Endothelial cell of umbilical vein (primary cell): ENCODE results near the gene RARS1. TPM values are rescaled to one million over a fixed set of nuclear protein-coding genes. Genes with fewer than 3 reads are reported as not detected.

Experiments
- BruUV-seq: library from RNA; stranded (reverse); fragments of 400-500 nt; replicated peaks from 2 replicates; lab custom pipeline; 2021; lab: Mats Ljungman, UMichigan
- CTCF ChIA-PET: fragments of 300-600, 350-600 bp; sonication (Branson Sonifier 250); formaldehyde crosslinking; loops from one replicate; lab custom pipeline; 2021; ENCODE audit warnings: antibody characterized with exemption, inconsistent platforms; lab: Charles Lee
- POLR2A ChIA-PET: fragments of 300-600, 350-600 bp; sonication (Branson Sonifier 250); formaldehyde crosslinking; loops from one replicate; lab custom pipeline; 2021; ENCODE audit warnings: antibody characterized with exemption, inconsistent platforms; lab: Charles Lee
- DNase-seq: peaks from one replicate; pipeline ENCODE4 v3.0.0-alpha.2; 2011; ENCODE audit warnings: low read depth, low spot score
- FAIRE-seq: peaks from 2 replicates; lab custom pipeline; 2011; peaks lifted over from hg19 to GRCh38; lab: Jason Lieb, UNC
- H2AFZ ChIP-seq: 2 replicates; pipeline ENCODE4 v1.6.0; 2012; ENCODE audit warnings: low read depth, low read length, control low read depth, inconsistent platforms
- H3K27ac ChIP-seq: 2 replicates; pipeline ENCODE4 v1.5.1; 2011; ENCODE audit warnings: low read depth, mild to moderate bottlenecking, control low read depth, low read length, moderate library complexity; ENCODE audit not compliant: insufficient read depth
- H3K27me3 ChIP-seq, 2 experiments: 2 replicates each; pipeline versions ENCODE4 v1.6.0 to v1.6.1; 2011; ENCODE audit warnings: low read length in 2 of 2, mixed read lengths in 1 of 2; ENCODE audit not compliant: control insufficient read depth in 2 of 2, insufficient read depth in 2 of 2
- H3K36me3 ChIP-seq, 2 experiments: 2 replicates in 1 of 2; 3 replicates in 1 of 2; pipeline ENCODE4 v1.5.1; 2011; ENCODE audit warnings: low read length in 2 of 2, mild to moderate bottlenecking in 1 of 2, moderate library complexity in 1 of 2; ENCODE audit not compliant: control insufficient read depth in 2 of 2, insufficient read depth in 2 of 2; ENCODE audit errors: extremely low read depth in 1 of 2
- H3K4me1 ChIP-seq: 3 replicates; pipeline ENCODE4 v1.5.1; 2011; ENCODE audit warnings: mild to moderate bottlenecking, low read length; ENCODE audit not compliant: control insufficient read depth, insufficient read depth; ENCODE audit errors: extremely low read depth
- H3K4me2 ChIP-seq: 2 replicates; pipeline ENCODE4 v1.6.1; 2011; ENCODE audit warnings: low read length, control low read depth, mixed read lengths; ENCODE audit not compliant: insufficient read depth
- H3K4me3 ChIP-seq, 3 experiments: fragments of 200-600 bp in 1 of 3; sonication (generic), shearing (Covaris generic) in 1 of 3; replicated peaks in 1 of 3; 2 replicates each; pipeline ENCODE4 v1.5.1; 2011 to 2016; ENCODE audit warnings: control low read depth in 3 of 3, low read length in 3 of 3, mild to moderate bottlenecking in 2 of 3, inconsistent platforms in 1 of 3, low read depth in 1 of 3, moderate library complexity in 1 of 3; ENCODE audit not compliant: insufficient read depth in 1 of 3
- H3K79me2 ChIP-seq: 2 replicates; pipeline ENCODE4 v1.6.0; 2012; ENCODE audit warnings: low read length, inconsistent platforms; ENCODE audit not compliant: control insufficient read depth, insufficient read depth
- H3K9ac ChIP-seq: replicated peaks from 2 replicates; pipeline ENCODE3; 2011; ENCODE audit warnings: low read length, control low read depth; ENCODE audit not compliant: insufficient read depth; ENCODE audit errors: extremely low read depth
- H3K9me1 ChIP-seq: replicated peaks from 3 replicates; pipeline ENCODE4 v1.6.0; 2011; ENCODE audit warnings: mild to moderate bottlenecking, low read length; ENCODE audit not compliant: control insufficient read depth, insufficient read depth; ENCODE audit errors: extremely low read depth
- H3K9me3 ChIP-seq: replicated peaks from 2 replicates; pipeline ENCODE4 v1.5.1; 2012; ENCODE audit warnings: low read length, inconsistent platforms; ENCODE audit not compliant: control insufficient read depth, insufficient read depth
- H4K20me1 ChIP-seq: replicated peaks from 2 replicates; pipeline ENCODE3; 2011; ENCODE audit warnings: mild to moderate bottlenecking, low read length; ENCODE audit not compliant: control insufficient read depth, insufficient read depth; ENCODE audit errors: extremely low read depth
- CTCF ChIP-seq, 2 donors: IDR thresholded peaks; 1 replicate in 1 of 2; 2 replicates in 1 of 2; pipeline ENCODE4 v1.5.1; 2011; ENCODE audit warnings: low read length in 2 of 2, mild to moderate bottlenecking in 2 of 2, moderate library complexity in 2 of 2, control low read depth in 1 of 2, inconsistent platforms in 1 of 2, low read depth in 1 of 2; ENCODE audit not compliant: insufficient read depth in 1 of 2; ENCODE audit errors: extremely low read depth in 1 of 2
- EZH2 ChIP-seq: IDR thresholded peaks from 2 replicates; pipeline ENCODE4 v1.6.1; 2012; ENCODE audit warnings: borderline replicate concordance, low read depth, mild to moderate bottlenecking, moderate library complexity, low read length, inconsistent platforms; ENCODE audit not compliant: severe bottlenecking
- FOS ChIP-seq: IDR thresholded peaks from 2 replicates; pipeline ENCODE4 v1.6.1; 2011; ENCODE audit warnings: mild to moderate bottlenecking, low read length, moderate library complexity, borderline replicate concordance; ENCODE audit not compliant: insufficient read depth
- GATA2 ChIP-seq: IDR thresholded peaks from 2 replicates; pipeline ENCODE4 v1.7.0; 2011; ENCODE audit warnings: low read depth, mild to moderate bottlenecking, moderate library complexity, mixed read lengths, low read length; ENCODE audit not compliant: insufficient read length, insufficient read depth
- JUN ChIP-seq: IDR thresholded peaks from 2 replicates; pipeline ENCODE4 v1.6.1; 2011; ENCODE audit warnings: borderline replicate concordance, low read depth; ENCODE audit not compliant: insufficient read length, insufficient read depth
- MAX ChIP-seq: IDR thresholded peaks from 2 replicates; pipeline ENCODE4 v1.6.1; 2011; ENCODE audit not compliant: insufficient read depth, insufficient read length
- MYC ChIP-seq: IDR thresholded peaks from one replicate; pipeline ENCODE4 v1.6.1; 2011; ENCODE audit warnings: mild to moderate bottlenecking, low read depth, low read length
- POLR2A ChIP-seq: IDR thresholded peaks from 2 replicates; pipeline ENCODE4 v1.6.1; 2012; ENCODE audit warnings: low read depth, mild to moderate bottlenecking, control low read depth, low read length
- POLR2AphosphoS5 ChIP-seq: IDR thresholded peaks from 2 replicates; pipeline ENCODE4 v1.6.1; 2012; ENCODE audit warnings: low read depth, mild to moderate bottlenecking, control low read depth, low read length, moderate library complexity; ENCODE audit not compliant: insufficient read depth
- dilution Hi-C: fragments of 300-500 bp; cut with MboI; formaldehyde crosslinking; loops from one replicate; pipeline ENCODE4 v1.15.0; 2019; ENCODE audit warnings: low sequenced_read_pairs; ENCODE audit not compliant: extremely low pct_ligation_motif_present
- intact Hi-C: fragments of 100-400 bp; cut with micrococcal nuclease; formaldehyde crosslinking; loops from one replicate; pipeline ENCODE4 v1.10.0; 2022
- polyA plus RNA-seq, 4 experiments: library from polyadenylated mRNA; depleted of rRNA in 3 of 4; stranded (reverse) in 3 of 4; unstranded in 1 of 4; fragments of >200 nt; gene quantifications; 2 replicates each; pipeline versions ENCODE4 v1.2.1 to v1.2.3, GENCODE V29; 2011 to 2012; ENCODE audit warnings: missing spikeins in 1 of 4
- total RNA-seq: library from RNA; stranded (reverse); gene quantifications from 2 replicates; pipeline ENCODE4 v1.2.3, GENCODE V29; 2021

RARS1 gene
- total and polyA plus RNA-seq, 2 donors (not counting 3 experiments of a cell fraction or from before 2014, with no cell fraction given), result 28.0 to 104 TPM

GRCh38 chr5:168525856-168526255 is 39.6 kb downstream of the RARS1 start:
- H3K27ac ChIP-seq, result no peak overlapping the region
- FAIRE-seq (no peak), DNase-seq (no peak)
- H3K9me1 ChIP-seq, result no peaks in the 10 kb centered on the region
- no peaks in the 10 kb centered on the region for H3K4me1 ChIP-seq
- no peak for TF ChIP-seq POLR2AphosphoS5
- no peak for TF ChIP-seq FOS
- no peak for TF ChIP-seq MYC
- TF ChIP-seq EZH2, result no peak
- no peak for TF ChIP-seq MAX
- TF ChIP-seq GATA2, result no peak
- TF ChIP-seq CTCF (IDR thresholded peaks at IDR 0.05; ENCODE audit: extremely low read depth in 1 of 2, insufficient read depth in 1 of 2, low read depth in 1 of 2, low read length in 2 of 2), result no peak
- TF ChIP-seq JUN, result no peak
- no peak for TF ChIP-seq POLR2A
- BruUV-seq, result no TSS peak
- ChIA-PET CTCF (interaction anchor here (1.5 kb wide), 1 partner anchor 32 kb away, joined by 3 read pairs; no protein-coding TSS in a partner anchor), POLR2A (no interaction called here)
- H3K4me3 ChIP-seq, result no peak overlapping the region
- intact Hi-C loops (no loop called here), dilution Hi-C loops (no loop called here)
- no peak overlapping the region for H3K4me2 ChIP-seq
- no peak overlapping the region for H2AFZ ChIP-seq
- no peak overlapping the region for H3K9ac ChIP-seq
- H3K27me3 ChIP-seq, result peaks cover 12 to 22% of the 10 kb centered on the region in 2 experiments
- H3K9me3 ChIP-seq, result no peaks in the 10 kb centered on the region
- no peaks in the 10 kb centered on the region for H3K79me2 ChIP-seq
- H3K36me3 ChIP-seq, result peaks cover 0 to 2% of the 10 kb centered on the region in 2 experiments
- no peaks in the 10 kb centered on the region for H4K20me1 ChIP-seq
